GM23248 (cell line): ENCODE results near the gene C5. TPM values are rescaled to one million over a fixed set of nuclear protein-coding genes. Genes with fewer than 3 reads are reported as not detected.

Experiments
- DNase-seq: peaks from one replicate; pipeline ENCODE4 v3.0.0-alpha.2; 2015
- H2AFZ ChIP-seq: fragments of 200-600 bp; sonication (generic); 2 replicates; pipeline ENCODE4 v1.6.1; 2016; ENCODE audit warnings: antibody characterized with exemption
- H3F3A ChIP-seq: fragments of 200-600 bp; sonication (generic); 2 replicates; pipeline ENCODE4 v1.6.1; 2016; ENCODE audit warnings: mild to moderate bottlenecking, antibody characterized with exemption, mixed run types; ENCODE audit not compliant: insufficient read depth
- H3K27ac ChIP-seq: fragments of 200-600 bp; sonication (generic); 2 replicates; pipeline ENCODE4 v1.5.1; 2016; ENCODE audit warnings: mild to moderate bottlenecking
- H3K27me3 ChIP-seq: fragments of 200-600 bp; sonication (generic); replicated peaks from 2 replicates; pipeline ENCODE4 v1.6.1; 2016; ENCODE audit warnings: mild to moderate bottlenecking; ENCODE audit not compliant: insufficient read depth
- H3K36me3 ChIP-seq: fragments of 200-600 bp; sonication (generic); 2 replicates; pipeline ENCODE4 v1.6.1; 2016; ENCODE audit warnings: low read depth, mild to moderate bottlenecking
- H3K4me1 ChIP-seq: fragments of 200-600 bp; sonication (generic); 2 replicates; pipeline ENCODE4 v1.6.1; 2016; ENCODE audit warnings: mild to moderate bottlenecking; ENCODE audit not compliant: insufficient read depth
- H3K4me2 ChIP-seq: fragments of 200-600 bp; sonication (generic); one replicate; pipeline ENCODE4 v1.6.1; 2016; ENCODE audit warnings: mild to moderate bottlenecking; ENCODE audit not compliant: unreplicated experiment
- H3K4me3 ChIP-seq: fragments of 200-600 bp; sonication (generic); 2 replicates; pipeline ENCODE4 v1.5.1; 2016; ENCODE audit warnings: mild to moderate bottlenecking
- H3K79me2 ChIP-seq: fragments of 200-600 bp; sonication (generic); 2 replicates; pipeline ENCODE4 v1.6.1; 2016; ENCODE audit warnings: mild to moderate bottlenecking; ENCODE audit not compliant: insufficient read depth
- H3K9ac ChIP-seq: fragments of 200-600 bp; sonication (generic); 2 replicates; pipeline ENCODE4 v1.6.1; 2016; ENCODE audit warnings: mild to moderate bottlenecking
- H3K9me2 ChIP-seq: fragments of 200-600 bp; sonication (generic); 2 replicates; pipeline ENCODE4 v1.6.1; 2016; ENCODE audit warnings: mixed run types, mild to moderate bottlenecking, moderate library complexity; ENCODE audit not compliant: insufficient read depth
- H3K9me3 ChIP-seq: fragments of 200-600 bp; sonication (generic); one replicate; pipeline ENCODE4 v1.6.1; 2017; ENCODE audit warnings: low read depth
- H4K20me1 ChIP-seq: fragments of 200-600 bp; sonication (generic); 2 replicates; pipeline ENCODE4 v1.6.0; 2016; ENCODE audit not compliant: insufficient read depth
- EZH2 ChIP-seq: fragments of 200-600 bp; sonication (generic); IDR thresholded peaks from 2 replicates; pipeline ENCODE4 v1.6.1; 2018; ENCODE audit warnings: antibody characterized with exemption, mild to moderate bottlenecking; ENCODE audit not compliant: insufficient read depth, poor library complexity, severe bottlenecking
- EZH2phosphoT487 ChIP-seq: fragments of 200-600 bp; sonication (generic); IDR thresholded peaks from 2 replicates; pipeline ENCODE4 v1.6.1; 2018; ENCODE audit warnings: antibody characterized with exemption, moderate library complexity, mild to moderate bottlenecking, low read depth; ENCODE audit not compliant: insufficient read depth
- WGBS, 2 experiments: methylation state at CpG; one replicate each; pipeline ENCODE4 v1.1.6; 2015 to 2017; ENCODE audit warnings: low lambda C conversion rate in 2 of 2, low coverage in 1 of 2; ENCODE audit errors: missing lambda C conversion rate in 2 of 2; 5-methylcytosine and 5-hydroxymethylcytosine counted together
- in situ Hi-C: fragments of 300-500 bp; cut with MboI; formaldehyde crosslinking; loops from 2 replicates; pipeline ENCODE4 v1.15.0; 2020
- polyA plus RNA-seq: library from polyadenylated mRNA; unstranded; fragments of >200 nt; fragmentation: Nextera tagmentation; extraction: Ambion mirVana; gene quantifications from 2 replicates; pipeline ENCODE4 v1.2.1, GENCODE V29; 2016
- total RNA-seq: library from RNA; depleted of rRNA; stranded (reverse); fragments of >200 nt; shearing (Covaris generic); gene quantifications from 2 replicates; pipeline ENCODE4 v1.2.3, GENCODE V29; 2014

Gene C5
- total and polyA plus RNA-seq, 2 experiments from 2014 or later: 1.2 to 1.6 TPM

GRCh38 chr9:120916588-120916987 is 133.5 kb downstream of the C5 start:
- 6 to 9% methylated on average over 3 of the region's 3 CpGs for WGBS, 2 experiments

DNA sequence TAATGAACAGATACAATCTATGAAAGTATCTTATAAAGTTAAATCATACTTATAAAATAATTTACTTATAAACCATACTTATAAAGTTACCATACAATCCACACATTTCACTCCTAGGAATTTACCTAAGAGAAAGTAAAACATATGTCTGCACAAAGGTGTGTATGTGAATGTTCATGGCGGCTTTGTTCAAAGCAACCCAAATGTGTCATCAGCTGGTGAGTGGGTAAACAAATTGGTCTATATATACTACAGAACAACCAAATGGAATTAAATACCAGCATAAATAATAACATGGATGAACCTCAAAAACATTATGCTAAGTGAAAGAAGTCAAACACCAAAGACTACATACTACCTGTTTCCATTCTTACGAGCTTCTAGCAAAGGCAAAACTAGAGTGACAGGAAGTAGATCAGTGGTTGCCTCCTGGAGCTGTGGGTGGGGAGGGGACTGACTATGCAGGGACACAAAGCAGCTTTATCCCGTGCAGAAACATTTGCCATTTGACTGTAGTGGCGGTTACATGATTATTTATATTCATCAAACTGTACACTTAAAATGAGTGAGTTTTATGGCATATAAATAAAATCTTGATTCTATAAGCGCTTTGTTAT is 134.1 kb downstream of the C5 start:
- Histone ChIP-seq H3K9ac (no peak overlapping the region), H3K27me3 (no peaks in the 10 kb centered on the region), H3K4me2 (no peak overlapping the region), H2AFZ (no peak overlapping the region), H3K4me1 (peaks cover 17% of the 10 kb centered on the region), H3K79me2 (no peaks in the 10 kb centered on the region), H3K9me3 (no peaks in the 10 kb centered on the region), H4K20me1 (no peaks in the 10 kb centered on the region), H3K36me3 (no peaks in the 10 kb centered on the region), H3K27ac (no peak overlapping the region), H3F3A (peaks cover 3% of the 10 kb centered on the region; the same call in 1 of the 2 replicates), H3K4me3 (no peak overlapping the region), H3K9me2 (no peaks in the 10 kb centered on the region)
- DNase-seq: no peak
- in situ Hi-C loops: no loop called here
- TF ChIP-seq EZH2 (no peak), EZH2phosphoT487 (no peak)
- 65 to 69% methylated on average over 5 of the region's 5 CpGs for WGBS, 2 experiments

More at GRCh38 chr9:120916588-120916987, 133.5 kb downstream of the C5 start:
- Histone ChIP-seq H3K9me2 (no peaks in the 10 kb centered on the region), H3K9me3 (no peaks in the 10 kb centered on the region), H3K4me2 (no peak overlapping the region), H3K27me3 (no peaks in the 10 kb centered on the region), H3K79me2 (no peaks in the 10 kb centered on the region), H2AFZ (no peak overlapping the region), H4K20me1 (no peaks in the 10 kb centered on the region), H3K4me3 (no peak overlapping the region), H3F3A (peaks cover 3% of the 10 kb centered on the region; the same call in 1 of the 2 replicates), H3K4me1 (peaks cover 17% of the 10 kb centered on the region), H3K27ac (no peak overlapping the region), H3K9ac (no peak overlapping the region), H3K36me3 (no peaks in the 10 kb centered on the region)
- DNase-seq: peak; percentile 71
- in situ Hi-C loops: no loop called here
- TF ChIP-seq EZH2 (no peak), EZH2phosphoT487 (no peak)

GRCh38 chr9:120914953-120915352 is 135.1 kb downstream of the C5 start:
- H3F3A ChIP-seq: no peaks in the 10 kb centered on the region; the same call in 1 of the 2 replicates
- no peaks in the 10 kb centered on the region for H3K9me3 ChIP-seq
- H3K9ac ChIP-seq: no peak overlapping the region
- in situ Hi-C loops: no loop called here
- H3K9me2 ChIP-seq: no peaks in the 10 kb centered on the region
- no peaks in the 10 kb centered on the region for H4K20me1 ChIP-seq
- H3K27ac ChIP-seq: no peak overlapping the region
- H3K79me2 ChIP-seq: no peaks in the 10 kb centered on the region
- H3K36me3 ChIP-seq: no peaks in the 10 kb centered on the region
- no peak overlapping the region for H3K4me3 ChIP-seq
- H3K4me1 ChIP-seq: peaks cover 13% of the 10 kb centered on the region
- WGBS, 2 experiments: 86 to 88% methylated on average over 6 of the region's 6 CpGs
- no peaks in the 10 kb centered on the region for H3K27me3 ChIP-seq
- no peak overlapping the region for H3K4me2 ChIP-seq
- no peak overlapping the region for H2AFZ ChIP-seq
- peak; percentile 52 for DNase-seq
- TF ChIP-seq EZH2phosphoT487: no peak

GRCh38 chr9:120914396-120914795 is 135.7 kb downstream of the C5 start:
- Histone ChIP-seq H3K79me2 (no peaks in the 10 kb centered on the region), H3K36me3 (no peaks in the 10 kb centered on the region), H4K20me1 (no peaks in the 10 kb centered on the region), H3K4me3 (no peak overlapping the region), H3K9me3 (no peaks in the 10 kb centered on the region), H3K27me3 (no peaks in the 10 kb centered on the region), H3K9me2 (no peaks in the 10 kb centered on the region), H2AFZ (no peak overlapping the region), H3K27ac (no peak overlapping the region), H3F3A (no peaks in the 10 kb centered on the region), H3K9ac (no peak overlapping the region), H3K4me1 (peaks cover 9% of the 10 kb centered on the region), H3K4me2 (no peak overlapping the region)
- in situ Hi-C loops: no loop called here
- no peak for DNase-seq
- TF ChIP-seq EZH2phosphoT487: no peak
- no peak for TF ChIP-seq EZH2
- WGBS, 2 experiments: 61 to 62% methylated on average over 3 of the region's 3 CpGs

- Histone ChIP-seq H4K20me1 (no peaks in the 10 kb centered on the region), H3K79me2 (no peaks in the 10 kb centered on the region), H3K27me3 (no peaks in the 10 kb centered on the region), H3K4me3 (no peak overlapping the region), H3K4me1 (peaks cover 3% of the 10 kb centered on the region; the same call in 1 of the 2 replicates), H3K4me2 (no peak overlapping the region), H3K36me3 (no peaks in the 10 kb centered on the region), H3K27ac (no peak overlapping the region), H3F3A (no peaks in the 10 kb centered on the region), H3K9me2 (no peaks in the 10 kb centered on the region), H2AFZ (no peak overlapping the region), H3K9me3 (no peaks in the 10 kb centered on the region), H3K9ac (no peak overlapping the region)
- TF ChIP-seq EZH2phosphoT487 (no peak), EZH2 (no peak)
- in situ Hi-C loops: no loop called here
- WGBS, 2 experiments: 86 to 87% methylated on average over 4 of the region's 4 CpGs
- DNase-seq: peak; percentile 12
Measured at GRCh38 chr9:120913647-120914264, 136.3 kb downstream of the C5 start.
